Adrenal gland (tissue), 12 donors: ENCODE results near the gene SLC36A3. TPM values are rescaled to one million over a fixed set of nuclear protein-coding genes. Genes with fewer than 3 reads are reported as not detected.

Experiments used
- DNase-seq, 7 donors: peaks; one replicate each; pipeline ENCODE4 v3.0.0-alpha.2; 2019 to 2020
- H3K27ac ChIP-seq, 5 donors: fragments of 200-600 bp; sonication (generic) in 4 of 5; 1 replicate in 3 of 5; 2 replicates in 2 of 5; pipeline versions ENCODE4 v1.5.1 to v1.8.0; 2016 to 2020; ENCODE audit warnings: mild to moderate bottlenecking in 1 of 5
- H3K27me3 ChIP-seq: fragments of 200-600 bp; 2 replicates; pipeline ENCODE4 v1.8.0; 2021
- H3K36me3 ChIP-seq, 2 donors: fragments of 200-600 bp; replicated peaks in 1 of 2; 1 replicate in 1 of 2; 2 replicates in 1 of 2; pipeline versions ENCODE4 v1.5.1 to v1.8.0; 2018 to 2022
- H3K4me1 ChIP-seq, 2 donors: fragments of 200-600 bp; replicated peaks in 1 of 2; 1 replicate in 1 of 2; 2 replicates in 1 of 2; pipeline versions ENCODE4 v1.5.1 to v1.8.0; 2018 to 2021
- H3K4me3 ChIP-seq, 4 donors: fragments of 200-600 bp; sonication (generic) in 3 of 4; one replicate each; pipeline ENCODE4 v1.5.1; 2016 to 2018
- H3K9me3 ChIP-seq, 3 donors: fragments of 200-600 bp; sonication (generic) in 1 of 3; replicated peaks in 1 of 3; 1 replicate in 2 of 3; 2 replicates in 1 of 3; pipeline versions ENCODE4 v1.5.1 to v1.8.0; 2016 to 2021
- POLR2A ChIP-seq, 2 donors: fragments of 450-650 bp; IDR thresholded peaks; one replicate each; pipeline ENCODE4 v1.6.1; 2017; ENCODE audit warnings: antibody characterized with exemption in 2 of 2, mild to moderate bottlenecking in 2 of 2, moderate library complexity in 1 of 2
- WGBS, 4 donors: extraction: QIAGEN DNeasy Blood & Tissue Kit in 2 of 4; methylation state at CpG; one replicate each; pipeline versions ENCODE4 v1.1.5 to v1.1.7; 2013 to 2017; 5-methylcytosine and 5-hydroxymethylcytosine counted together
- intact Hi-C, 2 donors: fragments of 100-400 bp; cut with DNase I; formaldehyde crosslinking; loops; one replicate each; pipeline versions ENCODE4 v1.14.1 to v1.15.0; 2022 to 2023
- polyA plus RNA-seq, 3 donors: library from polyadenylated mRNA; stranded (reverse); fragments of 200-250 nt in 2 of 3; fragments of 350-450 nt in 1 of 3; fragmentation: Illumina TruSeq in 1 of 3; extraction: RNeasy Lipid Tissue Mini Kit (QIAGEN cat#74804) in 1 of 3; gene quantifications; one replicate each; pipeline ENCODE4 v1.2.3, GENCODE V29; 2013 to 2014
- total RNA-seq, 9 donors: library from RNA; depleted of rRNA in 4 of 9; stranded (reverse); fragments of >200 nt in 4 of 9; fragments of 120-200 nt in 1 of 9; fragmentation: NEBNext Ultra II Directional in 1 of 9; extraction: Animal tissue kit (Norgen Biotek cat#: 25700) in 1 of 9; gene quantifications; one replicate each; pipeline versions ENCODE4 v1.1.0 to v1.2.4, GENCODE V29; 2013 to 2023
- TF ChIP-seq, protein P1 (sequence below), 6 experiments: fragments of 450-650 bp in 4 of 6; fragments of 200-600 bp in 2 of 6; sonication (generic) in 1 of 6; IDR thresholded peaks; 1 replicate in 5 of 6; 2 replicates in 1 of 6; pipeline versions ENCODE4 v1.5.1 to v1.8.0; 2016 to 2021; ENCODE audit warnings: antibody characterized with exemption in 6 of 6, mild to moderate bottlenecking in 2 of 6, moderate library complexity in 1 of 6
- donor health status: healthy with polysubstance abuse.
- donor health status: Bipolar disorder and iron deficiency.
- donor health status: DM: yes; HTN: yes; CAD: no.
- donor health status: DM: no; HTN: no; CAD: no.
- donor health status: DM: no; HTN: no; CAD: no.
- donor health status: DM: yes; HTN: yes; CAD: no.

The SLC36A3 gene
- total and polyA plus RNA-seq, 12 donors = not detected

GRCh38 chr5:151338734-151339133 lies 35.2 kb upstream of the SLC36A3 start:
- intact Hi-C loops = no loop called here
- WGBS, 4 donors = 71 to 82% (median 73%) methylated on average over 4 of the region's 4 CpGs
- Histone ChIP-seq H3K27ac (no peak overlapping the region), H3K27me3 (peaks cover 5% of the 10 kb centered on the region), H3K9me3 (no peaks in the 10 kb centered on the region), H3K36me3 (no peaks in the 10 kb centered on the region), H3K4me1 (no peaks in the 10 kb centered on the region), H3K4me3 (no peak overlapping the region)
- DNase-seq = no peak
- TF ChIP-seq, protein P1, sequence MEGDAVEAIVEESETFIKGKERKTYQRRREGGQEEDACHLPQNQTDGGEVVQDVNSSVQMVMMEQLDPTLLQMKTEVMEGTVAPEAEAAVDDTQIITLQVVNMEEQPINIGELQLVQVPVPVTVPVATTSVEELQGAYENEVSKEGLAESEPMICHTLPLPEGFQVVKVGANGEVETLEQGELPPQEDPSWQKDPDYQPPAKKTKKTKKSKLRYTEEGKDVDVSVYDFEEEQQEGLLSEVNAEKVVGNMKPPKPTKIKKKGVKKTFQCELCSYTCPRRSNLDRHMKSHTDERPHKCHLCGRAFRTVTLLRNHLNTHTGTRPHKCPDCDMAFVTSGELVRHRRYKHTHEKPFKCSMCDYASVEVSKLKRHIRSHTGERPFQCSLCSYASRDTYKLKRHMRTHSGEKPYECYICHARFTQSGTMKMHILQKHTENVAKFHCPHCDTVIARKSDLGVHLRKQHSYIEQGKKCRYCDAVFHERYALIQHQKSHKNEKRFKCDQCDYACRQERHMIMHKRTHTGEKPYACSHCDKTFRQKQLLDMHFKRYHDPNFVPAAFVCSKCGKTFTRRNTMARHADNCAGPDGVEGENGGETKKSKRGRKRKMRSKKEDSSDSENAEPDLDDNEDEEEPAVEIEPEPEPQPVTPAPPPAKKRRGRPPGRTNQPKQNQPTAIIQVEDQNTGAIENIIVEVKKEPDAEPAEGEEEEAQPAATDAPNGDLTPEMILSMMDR (IDR thresholded peaks at IDR 0.05) = no peak
- no peak for TF ChIP-seq POLR2A (IDR thresholded peaks at IDR 0.05)

GRCh38 chr5:151332857-151333256 lies 29.3 kb upstream of the SLC36A3 start:
- no peaks in the 10 kb centered on the region for H3K9me3 ChIP-seq
- H3K4me1 ChIP-seq = no peaks in the 10 kb centered on the region
- no peak for TF ChIP-seq POLR2A (IDR thresholded peaks at IDR 0.05)
- TF ChIP-seq, protein P1 (IDR thresholded peaks at IDR 0.05) = no peak
- no peak overlapping the region for H3K4me3 ChIP-seq
- no peak for DNase-seq
- no peaks in the 10 kb centered on the region for H3K27me3 ChIP-seq
- intact Hi-C loops = no loop called here
- WGBS, 4 donors = 79 to 96% (median 91%) methylated on average over 2 of the region's 2 CpGs
- H3K36me3 ChIP-seq = no peaks in the 10 kb centered on the region
- no peak overlapping the region for H3K27ac ChIP-seq

DNA sequence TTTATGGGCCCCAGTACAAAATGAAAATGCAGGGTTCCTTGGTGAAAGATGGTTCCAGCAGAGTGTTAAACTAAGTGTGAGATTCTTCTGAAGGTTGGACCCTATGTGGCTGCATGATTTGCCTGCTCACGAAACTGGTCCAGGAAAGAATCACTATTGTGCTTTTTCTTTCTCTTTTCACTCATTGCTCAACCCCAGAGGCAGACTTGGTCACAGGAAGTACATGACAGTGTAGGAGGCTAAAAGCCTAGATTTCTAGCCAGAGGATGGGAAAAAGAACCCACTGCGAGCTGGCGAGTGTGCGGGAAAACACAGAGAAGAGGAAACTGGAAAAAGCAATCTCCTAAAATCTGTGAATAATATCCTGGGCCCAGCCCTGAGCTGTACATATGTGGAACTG lies 25.2 kb upstream of the SLC36A3 start:
- Histone ChIP-seq H3K36me3 (no peaks in the 10 kb centered on the region), H3K27me3 (no peaks in the 10 kb centered on the region), H3K9me3 (no peaks in the 10 kb centered on the region), H3K4me1 (no peaks in the 10 kb centered on the region), H3K4me3 (no peak overlapping the region), H3K27ac (no peak overlapping the region)
- intact Hi-C loops = no loop called here
- DNase-seq = no peak
- WGBS, 4 donors = 65 to 76% (median 74%) methylated on average over 4 of the region's 4 CpGs
- TF ChIP-seq, protein P1 (IDR thresholded peaks at IDR 0.05) = no peak
- no peak for TF ChIP-seq POLR2A (IDR thresholded peaks at IDR 0.05)

- Histone ChIP-seq H3K36me3 (no peaks in the 10 kb centered on the region), H3K27ac (no peak overlapping the region), H3K4me3 (no peak overlapping the region), H3K4me1 (no peaks in the 10 kb centered on the region), H3K27me3 (no peaks in the 10 kb centered on the region), H3K9me3 (no peaks in the 10 kb centered on the region)
- WGBS, 4 donors = 33 to 59% (median 43%) methylated on average over 2 of the region's 2 CpGs
- TF ChIP-seq POLR2A (IDR thresholded peaks at IDR 0.05) = no peak
- TF ChIP-seq, protein P1 (IDR thresholded peaks at IDR 0.05) = no peak
- DNase-seq = no peak
- intact Hi-C loops = no loop called here
These were observed 24.0 kb upstream of the SLC36A3 start for GRCh38 chr5:151327585-151327984.
